DMS 273 treated with DMSO at 0.1 percent for 48 hours (cell line): Measurements from ENCODE around the gene KRT40.

ENCODE experiments used
- DNase-seq: peaks from one replicate; lab custom pipeline; 2025; lab: John Stamatoyannopoulos, UW

Gene KRT40

GRCh38 chr17:40996829-40997228 lies 12.7 kb upstream of the KRT40 start:
- DNase-seq, result no peak

GRCh38 chr17:40995116-40995515 lies 11.0 kb upstream of the KRT40 start:
- DNase-seq, result no peak

- DNase-seq, result no peak
Measured at GRCh38 chr17:40993839-40994238, 9.7 kb upstream of the KRT40 start, which contains the start of gene KRTAP3-3. Gene KRTAP3-3 (minus strand): TSS chr17:40994164. CDS start chr17:40994097, 67 bp downstream.

- DNase-seq, result no peak
Measured at GRCh38 chr17:40993084-40993483, 9.0 kb upstream of the KRT40 start.

- DNase-seq, result no peak
Measured at GRCh38 chr17:40992666-40993065, 8.5 kb upstream of the KRT40 start.

GRCh38 chr17:40986920-40987319 lies 2.8 kb upstream of the KRT40 start:
- DNase-seq, result no peak

- DNase-seq, result no peak
Measured at GRCh38 chr17:40981115-40981514, 3.0 kb downstream of the KRT40 start.

GRCh38 chr17:40980596-40980995 lies 3.5 kb downstream of the KRT40 start:
- DNase-seq, result no peak

GRCh38 chr17:40980117-40980516 lies 4.0 kb downstream of the KRT40 start:
- DNase-seq, result no peak

GRCh38 chr17:40978575-40979151 lies 5.5 kb downstream of the KRT40 start:
- DNase-seq, result no peak

GRCh38 chr17:40975516-40975915 lies 8.6 kb downstream of the KRT40 start:
- no peak for DNase-seq

GRCh38 chr17:40974366-40974765 lies 9.8 kb downstream of the KRT40 start:
- no peak for DNase-seq

- DNase-seq, result no peak
Measured at GRCh38 chr17:40967582-40967981, 16.5 kb downstream of the KRT40 start.

- no peak for DNase-seq
Measured at GRCh38 chr17:40966848-40967247, 17.3 kb downstream of the KRT40 start, which contains the start of gene KRT39. Gene KRT39 (minus strand): TSS chr17:40966948. CDS start chr17:40966856, 92 bp downstream.

- peak; percentile 11 for DNase-seq
Measured at GRCh38 chr17:40963838-40964237, 20.3 kb downstream of the KRT40 start.

GRCh38 chr17:40962059-40962561 lies 22.0 kb downstream of the KRT40 start:
- DNase-seq, result no peak

- no peak for DNase-seq
Measured at GRCh38 chr17:40961591-40961990, 22.5 kb downstream of the KRT40 start.

- DNase-seq, result no peak
Measured at GRCh38 chr17:40960144-40960543, 24.0 kb downstream of the KRT40 start.

GRCh38 chr17:40958086-40958953 lies 25.8 kb downstream of the KRT40 start:
- DNase-seq, result no peak

- DNase-seq, result no peak
Measured at GRCh38 chr17:40956401-40957254, 27.5 kb downstream of the KRT40 start.

GRCh38 chr17:40953881-40954280 lies 30.2 kb downstream of the KRT40 start:
- DNase-seq, result no peak

- DNase-seq, result no peak
Measured at GRCh38 chr17:40952661-40953060, 31.5 kb downstream of the KRT40 start.
